ENCODE measurements around the gene GRIFIN.

- TF ChIP-seq CTCF (conservative IDR thresholded peaks at IDR 0.05; ENCODE audit: low read length), result no peak
- TF ChIP-seq EZH2phosphoT487 (IDR thresholded peaks at IDR 0.05; ENCODE audit: borderline replicate concordance, low read depth, low read length), result no peak
These were observed 36.0 kb upstream of the GRIFIN start for GRCh38 chr7:2512179-2512661.
